Ovary (tissue), 9 donors: ENCODE results near the gene GNG2. TPM values are rescaled to one million over a fixed set of nuclear protein-coding genes. Genes with fewer than 3 reads are reported as not detected.

ENCODE experiments used
- DNase-seq, 5 donors: peaks; one replicate each; pipeline ENCODE4 v3.0.0-alpha.2; 2019 to 2020
- H3K27ac ChIP-seq, 2 donors: fragments of 200-600 bp; one replicate each; pipeline versions ENCODE4 v1.5.1 to v1.8.0; 2019 to 2022
- H3K27me3 ChIP-seq: fragments of 200-600 bp; one replicate; pipeline ENCODE4 v1.8.0; 2022
- H3K36me3 ChIP-seq: fragments of 200-600 bp; sonication (generic); one replicate; pipeline ENCODE4 v1.5.1; 2019
- H3K4me1 ChIP-seq: one replicate; pipeline ENCODE4 v1.8.1; 2013; ENCODE audit warnings: mild to moderate bottlenecking, moderate library complexity; ENCODE audit not compliant: insufficient read depth
- H3K4me3 ChIP-seq: fragments of 200-600 bp; sonication (generic); one replicate; pipeline ENCODE4 v1.5.1; 2017
- H3K9me3 ChIP-seq, 2 donors: fragments of 200-600 bp in 1 of 2; sonication (generic) in 1 of 2; one replicate each; pipeline versions ENCODE4 v1.5.1 to v1.8.1; 2013 to 2019; ENCODE audit warnings: mild to moderate bottlenecking in 1 of 2, moderate library complexity in 1 of 2
- CTCF ChIP-seq, 3 donors: fragments of 450-650 bp in 2 of 3; fragments of 200-600 bp in 1 of 3; IDR thresholded peaks; one replicate each; pipeline versions ENCODE4 v1.5.1 to v1.8.0; 2016 to 2022; ENCODE audit warnings: antibody characterized with exemption in 3 of 3, mild to moderate bottlenecking in 1 of 3
- EP300 ChIP-seq: sonication (generic); formaldehyde crosslinking; IDR thresholded peaks from one replicate; pipeline ENCODE4 v1.6.1; 2017; ENCODE audit warnings: antibody characterized with exemption
- POLR2A ChIP-seq: fragments of 450-650 bp; IDR thresholded peaks from one replicate; pipeline ENCODE4 v1.6.1; 2017; ENCODE audit warnings: antibody characterized with exemption, mild to moderate bottlenecking, moderate library complexity
- WGBS, 3 donors: extraction: QIAGEN DNeasy Blood & Tissue Kit in 1 of 3; methylation state at CpG; one replicate each; pipeline versions ENCODE4 v1.1.5 to v1.1.7; 2013 to 2017; 5-methylcytosine and 5-hydroxymethylcytosine counted together
- intact Hi-C, 4 donors: fragments of 100-400 bp; cut with DNase I; formaldehyde crosslinking; loops; one replicate each; pipeline versions ENCODE4 v1.11.0 to v1.15.1; 2022 to 2023
- polyA plus RNA-seq, 2 donors: library from polyadenylated mRNA; stranded (reverse); fragments of 200-250 nt in 1 of 2; fragments of 350-450 nt in 1 of 2; fragmentation: Illumina TruSeq in 1 of 2; extraction: RNeasy Lipid Tissue Mini Kit (QIAGEN cat#74804) in 1 of 2; gene quantifications; one replicate each; pipeline ENCODE4 v1.2.3, GENCODE V29; 2013 to 2014
- total RNA-seq, 7 donors: library from RNA; depleted of rRNA in 2 of 7; stranded (reverse); fragments of >200 nt in 2 of 7; fragmentation: NEBNext Ultra II Directional in 3 of 7; extraction: Animal tissue kit (Norgen Biotek cat#: 25700) in 3 of 7; gene quantifications; one replicate each; pipeline versions ENCODE4 v1.1.0 to v1.2.4, GENCODE V29; 2016 to 2023
- donor health status: DM: no; HTN: no; CAD: no; lungs with moderate emphysema.
- donor health status: DM: no; HTN: no; CAD: no.
- donor health status: Bipolar disorder and iron deficiency.
- donor health status: DM: yes; HTN: yes; CAD: no.
- donor health status: DM: no; HTN: no; CAD: no.
- donor health status: DM: yes; HTN: yes; CAD: no.

The GNG2 gene
- total and polyA plus RNA-seq, 9 donors: 9.4 to 29.4 (median 11.4) TPM

GRCh38 chr14:51824191-51824590 is 36.2 kb upstream of the GNG2 start:
- Histone ChIP-seq H3K4me1 (no peaks in the 10 kb centered on the region), H3K9me3 (no peaks in the 10 kb centered on the region), H3K4me3 (no peak overlapping the region), H3K27ac (no peak overlapping the region), H3K27me3 (no peaks in the 10 kb centered on the region), H3K36me3 (no peaks in the 10 kb centered on the region)
- DNase-seq: no peak
- 84 to 98% (median 85%) methylated on average over 3 of the region's 3 CpGs for WGBS, 3 donors
- intact Hi-C loops: no loop called here
- TF ChIP-seq POLR2A (no peak), CTCF (IDR thresholded peaks at IDR 0.05) (no peak)

DNA sequence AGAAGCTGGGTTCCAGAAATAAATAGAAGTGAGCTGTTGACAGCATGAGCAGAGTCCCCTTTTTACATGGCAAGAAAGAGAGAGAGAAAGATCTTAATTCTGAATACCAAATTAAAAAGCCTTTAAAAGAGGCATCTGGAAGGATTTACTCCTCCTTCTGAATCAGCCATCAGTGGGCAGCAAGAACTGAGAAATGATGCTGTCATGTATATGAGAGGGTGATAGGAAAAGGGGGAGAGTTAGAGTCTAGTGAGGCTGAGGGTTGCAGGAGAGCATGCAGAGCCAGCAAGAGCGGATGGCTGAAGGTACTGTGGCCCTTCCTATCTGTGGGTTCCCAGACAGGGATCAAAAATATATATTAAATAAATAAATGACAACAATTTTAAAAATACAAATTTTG is 34.5 kb upstream of the GNG2 start:
- TF ChIP-seq CTCF (IDR thresholded peaks at IDR 0.05) (no peak), EP300 (no peak), POLR2A (no peak)
- Histone ChIP-seq H3K27me3 (no peaks in the 10 kb centered on the region), H3K27ac (no peak overlapping the region), H3K36me3 (no peaks in the 10 kb centered on the region), H3K4me3 (no peak overlapping the region), H3K4me1 (no peaks in the 10 kb centered on the region), H3K9me3 (no peaks in the 10 kb centered on the region)
- WGBS, 3 donors: 96 to 100% (median 97%) methylated on average over 1 of the region's 1 CpG
- intact Hi-C loops: no loop called here
- DNase-seq: no peak

- Histone ChIP-seq H3K4me1 (no peaks in the 10 kb centered on the region), H3K36me3 (no peaks in the 10 kb centered on the region), H3K9me3 (no peaks in the 10 kb centered on the region), H3K27ac (no peak overlapping the region), H3K27me3 (no peaks in the 10 kb centered on the region), H3K4me3 (no peak overlapping the region)
- TF ChIP-seq CTCF (IDR thresholded peaks at IDR 0.05): no peak
- no peak for TF ChIP-seq POLR2A
- TF ChIP-seq EP300: no peak
- WGBS, 3 donors: 69 to 71% (median 69%) methylated on average over 8 of the region's 8 CpGs
- DNase-seq: no peak
- intact Hi-C loops: no loop called here
Observed at GRCh38 chr14:51828017-51828797, 32.2 kb upstream of the GNG2 start.

GRCh38 chr14:51834240-51834639 is 26.2 kb upstream of the GNG2 start:
- 77 to 86% (median 85%) methylated on average over 8 of the region's 8 CpGs for WGBS, 3 donors
- Histone ChIP-seq H3K27ac (no peak overlapping the region), H3K9me3 (no peaks in the 10 kb centered on the region), H3K27me3 (no peaks in the 10 kb centered on the region), H3K36me3 (no peaks in the 10 kb centered on the region), H3K4me3 (no peak overlapping the region), H3K4me1 (no peaks in the 10 kb centered on the region)
- intact Hi-C loops: no loop called here
- no peak for TF ChIP-seq POLR2A
- no peak for TF ChIP-seq EP300
- no peak for TF ChIP-seq CTCF (IDR thresholded peaks at IDR 0.05)
- no peak for DNase-seq
